ENCODE data around the gene CYB5RL. TPM values are rescaled to one million over a fixed set of nuclear protein-coding genes. Genes with fewer than 3 reads are reported as not detected.
"Not testable (repeated sequence)": the region's sequence is repeated elsewhere in the genome, so short reads cannot be mapped to it uniquely, and the experiment has no call there.

Gene CYB5RL
- total RNA-seq, 1 donor from 2014 or later = 3.7 TPM

- intact Hi-C loops (cut with DNase I) = no loop called here
- Histone ChIP-seq H3K27me3 (no peaks in the 10 kb centered on the region), H3K9me3 (no peaks in the 10 kb centered on the region), H3K4me1 (peaks cover 5% of the 10 kb centered on the region), H3K27ac (no peak overlapping the region), H3K36me3 (no peaks in the 10 kb centered on the region), H3K4me3 (no peak overlapping the region)
- DNase-seq (ENCODE audit: extremely low spot score in 2 of 2) = no peak
- TF ChIP-seq POLR2A (IDR thresholded peaks at IDR 0.05) (no peak), POLR2AphosphoS5 (IDR thresholded peaks at IDR 0.05; ENCODE audit: insufficient read depth in 1 of 2, low read depth in 1 of 2) (no peak)
- TF ChIP-seq, protein P1, sequence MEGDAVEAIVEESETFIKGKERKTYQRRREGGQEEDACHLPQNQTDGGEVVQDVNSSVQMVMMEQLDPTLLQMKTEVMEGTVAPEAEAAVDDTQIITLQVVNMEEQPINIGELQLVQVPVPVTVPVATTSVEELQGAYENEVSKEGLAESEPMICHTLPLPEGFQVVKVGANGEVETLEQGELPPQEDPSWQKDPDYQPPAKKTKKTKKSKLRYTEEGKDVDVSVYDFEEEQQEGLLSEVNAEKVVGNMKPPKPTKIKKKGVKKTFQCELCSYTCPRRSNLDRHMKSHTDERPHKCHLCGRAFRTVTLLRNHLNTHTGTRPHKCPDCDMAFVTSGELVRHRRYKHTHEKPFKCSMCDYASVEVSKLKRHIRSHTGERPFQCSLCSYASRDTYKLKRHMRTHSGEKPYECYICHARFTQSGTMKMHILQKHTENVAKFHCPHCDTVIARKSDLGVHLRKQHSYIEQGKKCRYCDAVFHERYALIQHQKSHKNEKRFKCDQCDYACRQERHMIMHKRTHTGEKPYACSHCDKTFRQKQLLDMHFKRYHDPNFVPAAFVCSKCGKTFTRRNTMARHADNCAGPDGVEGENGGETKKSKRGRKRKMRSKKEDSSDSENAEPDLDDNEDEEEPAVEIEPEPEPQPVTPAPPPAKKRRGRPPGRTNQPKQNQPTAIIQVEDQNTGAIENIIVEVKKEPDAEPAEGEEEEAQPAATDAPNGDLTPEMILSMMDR (IDR thresholded peaks at IDR 0.05) = no peak
These were observed 31.4 kb downstream of the CYB5RL start for GRCh38 chr1:54168206-54168965.

- no peak overlapping the region for H3K4me3 ChIP-seq
- no peaks in the 10 kb centered on the region for H3K9me3 ChIP-seq
- no peaks in the 10 kb centered on the region for H3K36me3 ChIP-seq
- no peaks in the 10 kb centered on the region for H3K27me3 ChIP-seq
- peak in 1 of 2 donors; percentile 53 for TF ChIP-seq POLR2AphosphoS5 (IDR thresholded peaks at IDR 0.05; ENCODE audit: insufficient read depth in 1 of 2, low read depth in 1 of 2)
- TF ChIP-seq, protein P1 (IDR thresholded peaks at IDR 0.05) = no peak
- intact Hi-C loops (cut with DNase I) = no loop called here
- no peak overlapping the region for H3K27ac ChIP-seq
- H3K4me1 ChIP-seq = peaks cover 5% of the 10 kb centered on the region
- DNase-seq (ENCODE audit: extremely low spot score in 2 of 2) = no peak
These were observed 32.2 kb downstream of the CYB5RL start for GRCh38 chr1:54167422-54168139.

GRCh38 chr1:54166357-54166756 lies 33.5 kb downstream of the CYB5RL start:
- intact Hi-C loops (cut with DNase I); H3K27ac ChIP-seq; H3K9me3 ChIP-seq; H3K4me1 ChIP-seq; H3K4me3 ChIP-seq; DNase-seq (ENCODE audit: extremely low spot score in 2 of 2); H3K36me3 ChIP-seq; H3K27me3 ChIP-seq: not testable (repeated sequence)

- Histone ChIP-seq H3K4me1 (peaks cover 5% of the 10 kb centered on the region), H3K9me3 (no peaks in the 10 kb centered on the region), H3K36me3 (no peaks in the 10 kb centered on the region), H3K27ac (no peak overlapping the region), H3K4me3 (no peak overlapping the region), H3K27me3 (no peaks in the 10 kb centered on the region)
- intact Hi-C loops (cut with DNase I) = no loop called here
- no peak for DNase-seq (ENCODE audit: extremely low spot score in 2 of 2)
- TF ChIP-seq POLR2A (IDR thresholded peaks at IDR 0.05) = no peak
These were observed 34.7 kb downstream of the CYB5RL start for GRCh38 chr1:54165146-54165545.

- Histone ChIP-seq H3K4me3 (no peak overlapping the region), H3K36me3 (no peaks in the 10 kb centered on the region), H3K27ac (no peak overlapping the region), H3K4me1 (peaks cover 5% of the 10 kb centered on the region), H3K9me3 (no peaks in the 10 kb centered on the region), H3K27me3 (no peaks in the 10 kb centered on the region)
- TF ChIP-seq, protein P1 (IDR thresholded peaks at IDR 0.05) = no peak
- TF ChIP-seq POLR2A (IDR thresholded peaks at IDR 0.05) = no peak
- no peak for TF ChIP-seq POLR2AphosphoS5 (IDR thresholded peaks at IDR 0.05; ENCODE audit: insufficient read depth in 1 of 2, low read depth in 1 of 2)
- intact Hi-C loops (cut with DNase I) = no loop called here
- no peak for DNase-seq (ENCODE audit: extremely low spot score in 2 of 2)
These were observed 36.3 kb downstream of the CYB5RL start for GRCh38 chr1:54163573-54163972.

DNA sequence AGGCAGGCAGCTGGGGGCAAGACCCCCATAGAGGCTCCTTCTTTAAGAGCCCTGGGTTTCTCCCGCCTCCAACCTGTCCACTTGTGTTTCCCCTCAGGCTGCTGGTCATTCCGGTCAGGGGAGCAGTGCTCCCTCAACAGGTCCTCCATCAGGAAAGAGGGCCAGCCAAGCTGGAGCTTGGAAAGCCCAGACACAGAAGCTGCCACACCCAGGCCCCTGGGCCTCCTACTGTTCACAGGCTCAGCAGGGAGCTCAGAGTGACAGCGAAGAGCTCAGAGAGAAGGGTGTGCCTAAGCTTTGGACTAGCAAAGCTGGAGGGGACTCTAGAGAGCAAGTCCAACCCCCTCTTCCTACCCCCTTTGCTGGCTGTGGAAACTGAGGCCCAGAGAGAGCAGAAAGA lies 36.8 kb downstream of the CYB5RL start:
- DNase-seq (ENCODE audit: extremely low spot score in 2 of 2) = no peak
- H3K27ac ChIP-seq = no peak overlapping the region
- no peaks in the 10 kb centered on the region for H3K36me3 ChIP-seq
- no peak overlapping the region for H3K4me3 ChIP-seq
- TF ChIP-seq, protein P1 (IDR thresholded peaks at IDR 0.05) = no peak
- no peak for TF ChIP-seq POLR2AphosphoS5 (IDR thresholded peaks at IDR 0.05; ENCODE audit: insufficient read depth in 1 of 2, low read depth in 1 of 2)
- no peak for TF ChIP-seq POLR2A (IDR thresholded peaks at IDR 0.05)
- intact Hi-C loops (cut with DNase I) = no loop called here
- H3K9me3 ChIP-seq = no peaks in the 10 kb centered on the region
- peaks cover under 1% of the 10 kb centered on the region for H3K4me1 ChIP-seq
- no peaks in the 10 kb centered on the region for H3K27me3 ChIP-seq
